ENCODE data around the gene SH3PXD2A.

The SH3PXD2A gene

DNA sequence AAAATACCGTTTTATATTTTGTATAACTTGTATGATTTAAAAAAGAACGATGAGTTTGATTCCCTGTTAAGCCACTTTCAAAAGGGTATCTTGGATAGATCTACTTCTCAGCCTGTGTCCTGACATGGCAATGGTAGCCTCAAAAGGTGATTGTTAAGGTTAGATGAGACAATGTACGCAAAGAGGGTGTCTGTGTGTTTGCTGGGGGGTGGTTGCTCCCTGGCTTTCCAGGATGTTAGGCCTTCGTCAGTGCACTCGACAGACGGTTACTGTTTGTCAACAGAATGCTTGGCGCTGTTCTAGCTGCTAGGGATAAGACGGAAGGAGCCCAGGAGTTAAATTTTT lies 271.5 kb downstream of the SH3PXD2A start:
- Mint-ChIP-seq H3K27me3 (peaks cover 0 to 7% of the 10 kb centered on the region in 2 donors), H3K9me3 (no peaks in the 10 kb centered on the region), H3K36me3 (peaks cover 0 to 4% of the 10 kb centered on the region in 2 donors), H3K27ac (peak overlapping the region; percentile 82), H3K4me1 (peaks cover 8 to 11% of the 10 kb centered on the region in 2 donors), H3K4me3 (peak overlapping the region; percentile 76 to 78)
- DNase-seq (no peak), ATAC-seq (replicated peaks) (peak; percentile 2 to 5)

DNA sequence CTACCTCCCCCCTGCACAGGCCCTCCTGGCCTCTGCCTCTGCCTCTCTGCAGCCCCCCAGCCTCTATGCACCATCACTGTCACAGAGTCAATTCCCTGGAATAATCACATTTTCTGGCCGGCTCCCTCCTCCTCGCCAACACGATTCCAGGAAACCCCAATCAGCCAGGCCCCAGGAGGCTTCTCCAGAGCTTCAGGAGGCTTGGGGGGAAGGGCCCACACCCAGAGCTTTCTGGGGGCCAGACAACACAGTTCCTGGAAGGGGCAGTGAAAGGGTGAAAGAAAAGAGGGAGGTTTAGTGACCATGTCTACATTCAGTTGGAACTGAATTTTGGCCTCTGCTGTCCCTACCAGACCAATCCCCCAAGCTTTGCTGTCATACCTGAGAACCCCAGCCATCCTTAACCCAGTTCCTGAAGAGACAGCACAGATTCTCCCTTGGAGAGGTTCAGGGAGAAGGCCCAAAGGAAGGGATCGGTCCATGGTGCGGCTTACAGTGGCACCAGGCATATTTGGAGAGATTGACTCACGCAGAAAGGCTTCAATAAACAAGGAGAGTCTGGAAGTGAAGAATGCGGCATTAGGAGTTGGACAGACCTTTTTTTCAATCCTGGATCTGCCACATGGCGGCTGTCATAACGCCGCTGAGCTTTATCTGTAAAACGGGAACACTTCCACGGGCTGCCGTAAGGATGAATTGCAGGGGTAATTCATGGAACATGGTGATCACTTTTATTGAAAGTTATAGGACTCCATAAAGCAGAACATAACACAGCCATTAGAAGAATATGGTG lies 272.8 kb downstream of the SH3PXD2A start:
- no peak for ATAC-seq (replicated peaks)
- DNase-seq: no peak
- H3K4me3 Mint-ChIP-seq: peak overlapping the region in 1 of 2 donors; percentile 46
- H3K36me3 Mint-ChIP-seq: peaks cover 0 to 4% of the 10 kb centered on the region in 2 donors
- peaks cover 8 to 11% of the 10 kb centered on the region in 2 donors for H3K4me1 Mint-ChIP-seq
- no peak overlapping the region for H3K27ac Mint-ChIP-seq
- no peaks in the 10 kb centered on the region for H3K9me3 Mint-ChIP-seq
- peaks cover 0 to 7% of the 10 kb centered on the region in 2 donors for H3K27me3 Mint-ChIP-seq

- no peaks in the 10 kb centered on the region for H3K9me3 Mint-ChIP-seq
- no peak overlapping the region for H3K4me3 Mint-ChIP-seq
- peaks cover 7 to 11% of the 10 kb centered on the region in 2 donors for H3K4me1 Mint-ChIP-seq
- peaks cover 0 to 7% of the 10 kb centered on the region in 2 donors for H3K27me3 Mint-ChIP-seq
- DNase-seq (no peak), ATAC-seq (replicated peaks) (no peak)
- peaks cover 0 to 2% of the 10 kb centered on the region in 2 donors for H3K36me3 Mint-ChIP-seq
- H3K27ac Mint-ChIP-seq: no peak overlapping the region
These were observed 273.9 kb downstream of the SH3PXD2A start for GRCh38 chr10:103581499-103581898.

GRCh38 chr10:103580430-103580829 lies 274.9 kb downstream of the SH3PXD2A start:
- Mint-ChIP-seq H3K36me3 (no peaks in the 10 kb centered on the region), H3K27me3 (peaks cover 0 to 7% of the 10 kb centered on the region in 2 donors), H3K27ac (no peak overlapping the region), H3K4me1 (peaks cover 5 to 11% of the 10 kb centered on the region in 2 donors), H3K9me3 (no peaks in the 10 kb centered on the region), H3K4me3 (no peak overlapping the region)
- ATAC-seq (replicated peaks) (no peak), DNase-seq (no peak)

GRCh38 chr10:103580011-103580410 lies 275.4 kb downstream of the SH3PXD2A start:
- DNase-seq (no peak), ATAC-seq (replicated peaks) (no peak)
- Mint-ChIP-seq H3K27ac (no peak overlapping the region), H3K4me1 (peaks cover 4 to 8% of the 10 kb centered on the region in 2 donors), H3K36me3 (no peaks in the 10 kb centered on the region), H3K9me3 (no peaks in the 10 kb centered on the region), H3K27me3 (peaks cover 0 to 7% of the 10 kb centered on the region in 2 donors), H3K4me3 (no peak overlapping the region)

DNA sequence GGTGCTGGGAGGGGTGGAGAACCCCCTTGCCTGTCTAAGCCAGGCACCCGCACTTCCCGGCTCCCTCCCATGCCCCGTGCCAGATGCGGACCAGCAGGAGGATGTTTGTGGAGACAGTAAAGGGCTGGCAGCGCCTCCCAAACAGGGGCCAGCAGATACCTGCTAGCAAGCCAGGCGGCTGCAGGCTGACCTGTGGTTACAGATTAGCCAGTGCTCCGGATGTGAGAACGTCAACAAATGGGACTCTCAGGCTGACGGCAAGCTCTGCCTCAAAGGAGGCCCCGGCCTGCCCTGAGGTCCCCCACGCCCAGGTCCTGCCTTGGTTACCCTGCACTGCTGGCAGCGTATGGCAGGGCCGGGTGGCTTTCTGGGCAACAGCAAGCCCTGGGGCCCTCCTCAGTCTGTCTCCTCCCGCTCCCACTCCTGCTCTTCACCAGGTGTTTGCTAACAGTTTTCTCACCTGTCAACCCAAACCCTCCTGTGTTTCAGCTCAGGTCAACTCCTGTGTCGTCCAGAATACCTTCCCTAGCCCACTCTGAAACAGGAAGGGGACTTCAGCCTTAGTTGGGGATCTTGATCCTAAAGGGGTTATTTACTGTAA lies 276.5 kb downstream of the SH3PXD2A start:
- ATAC-seq (replicated peaks): no peak
- Mint-ChIP-seq H3K27me3 (peaks cover 0 to 7% of the 10 kb centered on the region in 2 donors), H3K4me3 (no peak overlapping the region), H3K27ac (no peak overlapping the region), H3K9me3 (no peaks in the 10 kb centered on the region), H3K4me1 (peaks cover 1 to 2% of the 10 kb centered on the region in 2 donors), H3K36me3 (no peaks in the 10 kb centered on the region)
- no peak for DNase-seq

- ATAC-seq (replicated peaks) (no peak), DNase-seq (no peak)
- no peak overlapping the region for H3K27ac Mint-ChIP-seq
- H3K27me3 Mint-ChIP-seq: peaks cover 0 to 5% of the 10 kb centered on the region in 2 donors
- no peaks in the 10 kb centered on the region for H3K36me3 Mint-ChIP-seq
- no peaks in the 10 kb centered on the region for H3K9me3 Mint-ChIP-seq
- H3K4me1 Mint-ChIP-seq: no peaks in the 10 kb centered on the region
- no peak overlapping the region for H3K4me3 Mint-ChIP-seq
These were observed 278.5 kb downstream of the SH3PXD2A start for GRCh38 chr10:103576862-103577261.

- no peaks in the 10 kb centered on the region for H3K4me1 Mint-ChIP-seq
- no peaks in the 10 kb centered on the region for H3K9me3 Mint-ChIP-seq
- no peaks in the 10 kb centered on the region for H3K36me3 Mint-ChIP-seq
- H3K4me3 Mint-ChIP-seq: no peak overlapping the region
- no peak for ATAC-seq (replicated peaks)
- no peak for DNase-seq
- H3K27ac Mint-ChIP-seq: no peak overlapping the region
- H3K27me3 Mint-ChIP-seq: peaks cover 0 to 7% of the 10 kb centered on the region in 2 donors
These were observed 279.3 kb downstream of the SH3PXD2A start for GRCh38 chr10:103576076-103576471.

DNA sequence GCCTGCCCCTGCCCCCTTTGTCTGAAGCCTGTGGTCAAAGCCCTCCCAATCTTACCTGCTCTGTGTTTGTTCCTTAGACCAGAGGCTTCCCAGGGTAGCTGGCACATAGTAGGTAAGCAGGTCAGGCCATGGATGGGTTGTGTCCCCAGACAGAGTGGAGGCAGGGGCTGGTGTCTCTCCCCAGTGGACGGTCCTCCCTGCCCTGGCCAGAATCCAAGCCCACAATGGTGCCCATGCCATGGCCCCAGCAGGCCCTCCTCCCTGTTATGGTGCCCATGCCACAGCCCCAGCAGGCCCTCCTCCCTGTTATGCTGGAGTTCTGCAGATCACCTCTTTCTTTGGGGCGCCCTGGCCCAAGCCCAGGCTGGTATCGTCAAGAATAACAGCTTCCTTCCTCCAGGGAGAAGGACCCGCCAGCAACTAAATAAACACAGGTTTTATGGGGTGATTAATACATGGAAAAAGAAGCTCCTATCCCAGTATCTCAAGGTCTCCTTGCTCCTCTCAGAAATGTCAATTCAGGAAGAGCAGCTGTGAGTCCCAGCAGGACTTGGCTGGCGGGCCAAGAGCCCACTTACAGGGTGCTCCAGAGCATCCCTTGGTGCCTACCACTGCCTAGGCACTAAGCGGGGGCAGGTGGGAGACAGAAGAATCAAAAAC lies 279.8 kb downstream of the SH3PXD2A start:
- no peak overlapping the region for H3K27ac Mint-ChIP-seq
- H3K27me3 Mint-ChIP-seq: peaks cover 0 to 10% of the 10 kb centered on the region in 2 donors
- no peak for DNase-seq
- no peak for ATAC-seq (replicated peaks)
- H3K4me3 Mint-ChIP-seq: no peak overlapping the region
- H3K9me3 Mint-ChIP-seq: no peaks in the 10 kb centered on the region
- H3K4me1 Mint-ChIP-seq: no peaks in the 10 kb centered on the region
- H3K36me3 Mint-ChIP-seq: no peaks in the 10 kb centered on the region

- no peak overlapping the region for H3K4me3 Mint-ChIP-seq
- peaks cover 0 to 18% of the 10 kb centered on the region in 2 donors for H3K27me3 Mint-ChIP-seq
- H3K4me1 Mint-ChIP-seq: no peaks in the 10 kb centered on the region
- H3K27ac Mint-ChIP-seq: no peak overlapping the region
- DNase-seq (no peak), ATAC-seq (replicated peaks) (no peak)
- no peaks in the 10 kb centered on the region for H3K36me3 Mint-ChIP-seq
- no peaks in the 10 kb centered on the region for H3K9me3 Mint-ChIP-seq
These were observed 281.0 kb downstream of the SH3PXD2A start for GRCh38 chr10:103574097-103575061.

DNA sequence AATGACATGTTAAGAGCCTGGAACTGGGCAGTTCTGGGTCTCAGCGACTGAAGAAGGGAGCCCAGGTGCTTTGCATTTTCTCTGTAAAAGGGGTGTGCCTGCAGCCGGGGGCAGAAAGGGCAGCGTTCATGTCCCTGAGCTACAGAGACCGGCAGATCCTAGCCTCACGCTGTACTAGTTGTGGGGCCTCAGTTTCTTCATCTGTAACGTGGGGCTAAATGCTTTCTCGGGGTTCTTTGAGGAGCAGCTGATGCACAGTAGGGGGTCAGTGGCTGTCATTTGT lies 282.2 kb downstream of the SH3PXD2A start:
- H3K27ac Mint-ChIP-seq: no peak overlapping the region
- H3K4me3 Mint-ChIP-seq: no peak overlapping the region
- H3K9me3 Mint-ChIP-seq: no peaks in the 10 kb centered on the region
- H3K36me3 Mint-ChIP-seq: no peaks in the 10 kb centered on the region
- DNase-seq (no peak), ATAC-seq (replicated peaks) (no peak)
- peaks cover 0 to 18% of the 10 kb centered on the region in 2 donors for H3K27me3 Mint-ChIP-seq
- no peaks in the 10 kb centered on the region for H3K4me1 Mint-ChIP-seq

- no peaks in the 10 kb centered on the region for H3K36me3 Mint-ChIP-seq
- no peak overlapping the region for H3K27ac Mint-ChIP-seq
- no peak overlapping the region for H3K4me3 Mint-ChIP-seq
- ATAC-seq (replicated peaks): no peak
- no peak for DNase-seq
- no peaks in the 10 kb centered on the region for H3K9me3 Mint-ChIP-seq
- no peaks in the 10 kb centered on the region for H3K4me1 Mint-ChIP-seq
- H3K27me3 Mint-ChIP-seq: peaks cover 0 to 18% of the 10 kb centered on the region in 2 donors
These were observed 282.8 kb downstream of the SH3PXD2A start for GRCh38 chr10:103572347-103573204.

DNA sequence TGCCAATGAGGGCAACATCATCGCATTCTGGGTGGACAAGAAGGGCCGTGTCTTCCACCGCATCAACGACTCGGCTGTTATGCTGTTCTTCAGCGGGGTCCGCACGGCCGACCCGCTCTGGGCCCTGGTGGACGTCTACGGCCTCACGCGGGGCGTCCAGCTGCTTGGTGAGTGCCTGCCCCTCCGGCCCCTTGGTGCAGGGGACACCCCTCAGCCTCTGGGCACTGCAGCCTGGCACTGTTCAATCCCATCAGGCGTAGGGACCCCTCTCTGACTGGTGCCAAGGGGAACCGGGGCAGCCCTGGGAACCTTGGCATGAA lies 283.8 kb downstream of the SH3PXD2A start:
- H3K9me3 Mint-ChIP-seq: no peaks in the 10 kb centered on the region
- ATAC-seq (replicated peaks) (no peak), DNase-seq (no peak)
- no peak overlapping the region for H3K4me3 Mint-ChIP-seq
- H3K4me1 Mint-ChIP-seq: no peaks in the 10 kb centered on the region
- H3K36me3 Mint-ChIP-seq: no peaks in the 10 kb centered on the region
- no peak overlapping the region for H3K27ac Mint-ChIP-seq
- peaks cover 0 to 18% of the 10 kb centered on the region in 2 donors for H3K27me3 Mint-ChIP-seq

Data from stimulated activated naive B cell treated with anti-CD40 and anti-IgM and Interleukin-4, amounts not matched to agents 10 μg/mL and 1 μg/mL and 100 μg/mL, for 72 hours (primary cell).